PC-9 (cell line): ENCODE measurements around the gene SCG5. TPM values are rescaled to one million over a fixed set of nuclear protein-coding genes. Genes with fewer than 3 reads are reported as not detected.

Experiments
- BruUV-seq: library from RNA; stranded (reverse); fragments of 400-500 nt; replicated peaks from 2 replicates; lab custom pipeline; 2021; lab: Mats Ljungman, UMichigan
- CTCF ChIA-PET: fragments of 300-600 bp; sonication (Branson Sonifier 250); formaldehyde crosslinking; loops from one replicate; lab custom pipeline; 2022; ENCODE audit warnings: antibody characterized with exemption; lab: Charles Lee
- POLR2A ChIA-PET: fragments of 300-600 bp; sonication (Branson Sonifier 250); formaldehyde crosslinking; loops from one replicate; lab custom pipeline; 2022; ENCODE audit warnings: antibody characterized with exemption; ENCODE audit not compliant: unreplicated experiment; lab: Charles Lee
- DNase-seq, 2 experiments: peaks; one replicate each; pipeline versions ENCODE4 v3.0.0 to v3.0.0-alpha.2; 2015 to 2022; ENCODE audit warnings: mixed read lengths in 1 of 2
- H2AFZ ChIP-seq: fragments of 200-600 bp; sonication (generic); 2 replicates; pipeline ENCODE4 v1.8.1; 2017; ENCODE audit warnings: antibody characterized with exemption
- H3F3A ChIP-seq: fragments of 200-600 bp; sonication (generic); 2 replicates; pipeline ENCODE4 v1.8.1; 2017; ENCODE audit warnings: antibody characterized with exemption, mild to moderate bottlenecking, low read depth; ENCODE audit not compliant: insufficient read depth
- H3K27ac ChIP-seq: fragments of 200-600 bp; sonication (generic); 2 replicates; pipeline ENCODE4 v1.6.1; 2016; ENCODE audit warnings: mixed run types
- H3K27me3 ChIP-seq: fragments of 200-600 bp; sonication (generic); 2 replicates; pipeline ENCODE4 v1.6.1; 2016; ENCODE audit warnings: low read depth, mixed run types; ENCODE audit not compliant: insufficient read depth
- H3K36me3 ChIP-seq: fragments of 200-600 bp; sonication (generic); 2 replicates; pipeline ENCODE4 v1.6.1; 2016; ENCODE audit warnings: low read depth, mixed run types
- H3K4me1 ChIP-seq: fragments of 200-600 bp; sonication (generic); replicated peaks from 2 replicates; pipeline ENCODE4 v1.6.1; 2016; ENCODE audit warnings: mixed run types; ENCODE audit not compliant: insufficient read depth
- H3K4me2 ChIP-seq: fragments of 200-600 bp; sonication (generic); 2 replicates; pipeline ENCODE4 v1.6.1; 2017; ENCODE audit warnings: mixed run types
- H3K4me3 ChIP-seq: fragments of 200-600 bp; sonication (generic); 2 replicates; pipeline ENCODE4 v1.6.1; 2016; ENCODE audit warnings: mixed run types
- H3K79me2 ChIP-seq: fragments of 200-600 bp; sonication (generic); 2 replicates; pipeline ENCODE4 v1.6.1; 2017; ENCODE audit warnings: low read depth, mixed run types
- H3K9me2 ChIP-seq: fragments of 200-600 bp; sonication (generic); 2 replicates; pipeline ENCODE4 v1.8.1; 2017; ENCODE audit warnings: mild to moderate bottlenecking; ENCODE audit not compliant: insufficient read depth
- H3K9me3 ChIP-seq: fragments of 200-600 bp; sonication (generic); 2 replicates; pipeline ENCODE4 v1.8.1; 2016; ENCODE audit warnings: low read depth; ENCODE audit not compliant: insufficient read depth
- H4K20me1 ChIP-seq: fragments of 200-600 bp; sonication (generic); 2 replicates; pipeline ENCODE4 v1.8.1; 2017; ENCODE audit not compliant: insufficient read depth
- EZH2 ChIP-seq: fragments of 200-600 bp; sonication (generic); IDR thresholded peaks from 2 replicates; pipeline ENCODE4 v1.8.0; 2017; ENCODE audit warnings: antibody characterized with exemption, low read depth
- intact Hi-C: fragments of 100-400 bp; cut with micrococcal nuclease; formaldehyde crosslinking; loops from one replicate; pipeline ENCODE4 v1.10.0; 2022; ENCODE audit not compliant: unreplicated experiment
- total RNA-seq: library from RNA; stranded (reverse); gene quantifications from 2 replicates; pipeline ENCODE4 v1.2.3, GENCODE V29; 2021
- TF ChIP-seq, protein P1 (sequence below): fragments of 200-600 bp; sonication (generic); conservative IDR thresholded peaks from 2 replicates; pipeline ENCODE4 v1.6.1; 2017; ENCODE audit warnings: mixed run types, antibody characterized with exemption, mild to moderate bottlenecking, moderate library complexity

The SCG5 gene
- total RNA-seq, 1 experiment from 2014 or later, result 0.39 TPM

DNA sequence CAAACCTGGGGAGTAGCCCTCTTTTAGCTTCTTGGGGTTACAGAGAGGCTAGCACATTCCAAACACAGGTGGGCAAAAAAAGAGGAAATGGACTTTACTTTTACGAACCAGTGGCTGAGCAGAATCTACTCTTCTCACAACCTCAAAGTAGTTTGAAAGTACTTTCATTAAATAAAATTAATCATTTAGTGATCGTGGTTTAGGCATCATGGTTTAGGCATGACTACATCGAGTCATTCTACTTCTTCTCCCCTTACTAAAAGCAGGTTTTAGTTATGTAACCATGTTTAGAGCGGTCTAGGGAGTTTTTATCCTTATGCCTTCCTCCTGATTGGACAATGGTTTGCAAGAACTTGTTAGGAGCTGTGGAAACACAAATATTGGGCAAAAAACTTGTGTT, 73.8 kb downstream of the SCG5 start:
- Histone ChIP-seq H4K20me1 (no peaks in the 10 kb centered on the region), H3K9me3 (no peaks in the 10 kb centered on the region), H3K4me3 (no peak overlapping the region), H3K27me3 (no peaks in the 10 kb centered on the region), H3K36me3 (no peaks in the 10 kb centered on the region), H3F3A (no peaks in the 10 kb centered on the region), H3K79me2 (no peaks in the 10 kb centered on the region), H3K9me2 (no peaks in the 10 kb centered on the region), H3K27ac (no peak overlapping the region), H3K4me1 (no peaks in the 10 kb centered on the region), H3K4me2 (no peak overlapping the region), H2AFZ (no peak overlapping the region)
- intact Hi-C loops, result no loop called here
- DNase-seq, result no peak
- ChIA-PET POLR2A (interaction anchor here (0.6 kb wide), 1 partner anchor 8 kb away, joined by 4 read pairs; no protein-coding TSS in a partner anchor), CTCF (no interaction called here)
- no peak for TF ChIP-seq EZH2
- TF ChIP-seq, protein P1, sequence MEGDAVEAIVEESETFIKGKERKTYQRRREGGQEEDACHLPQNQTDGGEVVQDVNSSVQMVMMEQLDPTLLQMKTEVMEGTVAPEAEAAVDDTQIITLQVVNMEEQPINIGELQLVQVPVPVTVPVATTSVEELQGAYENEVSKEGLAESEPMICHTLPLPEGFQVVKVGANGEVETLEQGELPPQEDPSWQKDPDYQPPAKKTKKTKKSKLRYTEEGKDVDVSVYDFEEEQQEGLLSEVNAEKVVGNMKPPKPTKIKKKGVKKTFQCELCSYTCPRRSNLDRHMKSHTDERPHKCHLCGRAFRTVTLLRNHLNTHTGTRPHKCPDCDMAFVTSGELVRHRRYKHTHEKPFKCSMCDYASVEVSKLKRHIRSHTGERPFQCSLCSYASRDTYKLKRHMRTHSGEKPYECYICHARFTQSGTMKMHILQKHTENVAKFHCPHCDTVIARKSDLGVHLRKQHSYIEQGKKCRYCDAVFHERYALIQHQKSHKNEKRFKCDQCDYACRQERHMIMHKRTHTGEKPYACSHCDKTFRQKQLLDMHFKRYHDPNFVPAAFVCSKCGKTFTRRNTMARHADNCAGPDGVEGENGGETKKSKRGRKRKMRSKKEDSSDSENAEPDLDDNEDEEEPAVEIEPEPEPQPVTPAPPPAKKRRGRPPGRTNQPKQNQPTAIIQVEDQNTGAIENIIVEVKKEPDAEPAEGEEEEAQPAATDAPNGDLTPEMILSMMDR, result no peak
- BruUV-seq, result no TSS peak

DNA sequence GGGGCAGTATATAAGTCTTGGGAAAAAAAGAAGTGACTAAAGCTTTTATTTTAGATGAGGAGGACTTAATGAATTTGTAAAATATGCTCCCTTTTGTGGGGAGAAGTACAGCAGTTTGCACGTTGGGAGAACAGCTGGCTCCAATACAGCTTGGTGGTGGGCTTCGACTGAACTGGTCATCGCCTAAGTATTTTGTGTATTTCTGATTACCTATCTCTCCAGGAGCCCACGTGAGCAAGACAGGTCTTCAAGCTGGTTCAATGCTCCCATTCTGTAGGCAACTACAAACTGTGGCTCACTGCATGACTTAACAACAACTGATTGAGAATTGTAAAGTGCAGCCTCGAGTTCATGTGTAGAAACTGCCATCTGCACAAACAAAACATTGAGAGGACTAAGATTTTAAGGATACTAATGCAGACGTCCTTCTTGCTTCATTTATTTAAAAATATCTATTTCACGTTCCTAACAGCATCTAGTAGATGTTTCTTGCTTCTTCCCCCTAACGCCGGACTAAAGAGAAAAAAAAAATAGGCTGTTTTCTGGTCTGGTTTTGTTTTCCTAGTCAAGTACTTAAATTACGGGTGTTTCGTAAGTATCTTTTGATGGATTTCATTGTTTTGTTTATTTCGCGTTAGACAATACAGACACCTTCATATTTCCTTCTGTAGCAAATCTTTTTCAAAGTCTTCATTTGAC, 74.9 kb downstream of the SCG5 start:
- Histone ChIP-seq H3K27ac (no peak overlapping the region), H3K9me3 (no peaks in the 10 kb centered on the region), H3K36me3 (no peaks in the 10 kb centered on the region), H2AFZ (no peak overlapping the region), H3K27me3 (no peaks in the 10 kb centered on the region), H3K79me2 (no peaks in the 10 kb centered on the region), H3K9me2 (no peaks in the 10 kb centered on the region), H4K20me1 (no peaks in the 10 kb centered on the region), H3F3A (no peaks in the 10 kb centered on the region), H3K4me3 (no peak overlapping the region), H3K4me1 (no peaks in the 10 kb centered on the region), H3K4me2 (no peak overlapping the region)
- no peak for DNase-seq
- ChIA-PET POLR2A (no interaction called here), CTCF (no interaction called here)
- no TSS peak for BruUV-seq
- TF ChIP-seq, protein P1, result no peak
- no peak for TF ChIP-seq EZH2
- intact Hi-C loops, result no loop called here

DNA sequence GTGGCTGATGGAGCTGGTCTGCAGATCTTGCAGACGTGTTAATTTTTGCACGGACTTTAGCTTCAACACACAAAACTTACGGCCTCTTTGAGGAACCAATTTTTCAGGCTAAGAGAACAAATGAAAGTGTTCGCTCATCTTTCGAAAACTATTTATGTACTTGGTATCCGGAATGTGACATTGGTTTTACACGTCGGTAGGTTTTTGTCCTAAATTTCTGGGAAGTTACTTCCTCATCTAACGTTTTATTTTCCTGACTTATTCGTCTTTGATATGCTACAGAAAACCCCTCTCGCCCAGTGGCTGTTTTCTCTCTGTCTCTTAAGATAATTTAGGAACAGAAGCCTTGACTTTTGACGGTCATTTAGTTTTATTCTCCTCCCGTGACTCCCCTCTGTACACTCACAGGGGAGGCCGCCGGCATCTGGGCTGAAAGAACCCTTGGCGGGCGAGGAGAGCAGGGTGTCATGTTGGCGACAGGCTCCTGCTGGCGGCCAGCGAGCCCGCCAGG, 75.5 kb downstream of the SCG5 start:
- BruUV-seq, result no TSS peak
- H3K79me2 ChIP-seq, result no peaks in the 10 kb centered on the region
- no peaks in the 10 kb centered on the region for H3F3A ChIP-seq
- CTCF ChIA-PET, result no interaction called here
- H3K4me2 ChIP-seq, result no peak overlapping the region
- no peaks in the 10 kb centered on the region for H3K9me2 ChIP-seq
- H3K27ac ChIP-seq, result no peak overlapping the region
- no peak for TF ChIP-seq EZH2
- TF ChIP-seq, protein P1, result no peak
- H3K4me1 ChIP-seq, result no peaks in the 10 kb centered on the region
- POLR2A ChIA-PET, result no interaction called here
- H2AFZ ChIP-seq, result no peak overlapping the region
- no peak for DNase-seq
- no peaks in the 10 kb centered on the region for H3K27me3 ChIP-seq
- H3K36me3 ChIP-seq, result no peaks in the 10 kb centered on the region
- intact Hi-C loops, result no loop called here
- H4K20me1 ChIP-seq, result no peaks in the 10 kb centered on the region
- H3K4me3 ChIP-seq, result no peak overlapping the region
- H3K9me3 ChIP-seq, result no peaks in the 10 kb centered on the region
